Superior temporal gyrus (tissue), 1 donor: Measurements from ENCODE around the gene COLQ.

Source experiments
- DNase-seq: peaks from one replicate; pipeline ENCODE4 v3.0.0-alpha.2; 2016; ENCODE audit errors: extremely low spot score

COLQ gene

DNA sequence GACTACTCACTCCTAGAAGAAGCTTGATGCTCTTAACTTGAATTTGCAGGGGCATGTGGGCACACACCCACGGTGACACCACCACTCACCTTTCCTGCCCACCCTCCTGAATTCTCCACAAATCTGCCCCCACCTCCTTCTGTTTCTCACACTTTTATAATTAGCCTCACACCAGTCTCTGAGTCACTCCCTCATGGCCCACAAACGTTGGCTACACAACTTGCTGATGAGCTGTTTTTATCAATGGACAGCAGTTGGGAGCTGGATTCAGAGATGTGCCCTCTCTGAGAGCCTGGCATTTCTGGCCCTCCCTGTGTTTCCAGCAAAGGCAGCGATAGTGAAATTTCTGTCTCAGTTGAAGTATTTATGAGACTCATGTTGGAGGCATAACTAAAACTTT lies 1.3 kb downstream of the COLQ start:
- DNase-seq: no peak

- no peak for DNase-seq
Observed at GRCh38 chr3:15519096-15519495, 2.4 kb downstream of the COLQ start.

DNA sequence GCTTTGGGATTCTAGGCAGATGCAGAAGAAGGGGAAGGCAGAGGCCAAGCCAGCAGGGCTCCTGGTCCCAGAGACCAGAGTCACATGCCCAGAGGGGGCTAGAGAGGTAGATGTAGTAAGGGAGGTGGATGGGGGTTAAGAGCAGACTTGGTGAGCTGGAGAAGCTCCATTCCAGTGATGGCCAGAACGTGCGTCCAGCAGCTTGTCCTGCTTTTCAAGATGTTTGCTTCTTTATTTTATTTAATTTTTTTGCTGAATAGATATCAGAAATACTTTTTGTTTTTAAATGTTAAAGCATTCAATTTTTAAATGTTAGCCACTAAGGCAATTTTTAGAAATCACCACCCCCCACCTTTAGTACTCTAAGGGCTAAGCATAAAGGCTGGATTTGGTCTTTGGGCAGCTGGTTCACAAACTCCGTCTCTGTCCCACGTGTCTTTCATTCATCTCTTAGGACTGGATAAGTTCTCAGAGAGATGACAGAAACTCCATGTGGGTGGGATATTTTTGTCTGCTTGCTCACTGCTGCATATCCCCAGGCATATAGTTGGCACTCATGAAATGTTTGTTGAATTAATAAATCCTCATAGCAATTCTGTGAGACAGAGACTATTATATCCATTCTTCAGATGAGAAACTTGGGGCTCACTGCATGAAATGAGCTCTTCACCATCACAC lies 6.7 kb downstream of the COLQ start:
- no peak for DNase-seq

- DNase-seq: no peak
Observed at GRCh38 chr3:15513810-15514662, 7.5 kb downstream of the COLQ start.

DNA sequence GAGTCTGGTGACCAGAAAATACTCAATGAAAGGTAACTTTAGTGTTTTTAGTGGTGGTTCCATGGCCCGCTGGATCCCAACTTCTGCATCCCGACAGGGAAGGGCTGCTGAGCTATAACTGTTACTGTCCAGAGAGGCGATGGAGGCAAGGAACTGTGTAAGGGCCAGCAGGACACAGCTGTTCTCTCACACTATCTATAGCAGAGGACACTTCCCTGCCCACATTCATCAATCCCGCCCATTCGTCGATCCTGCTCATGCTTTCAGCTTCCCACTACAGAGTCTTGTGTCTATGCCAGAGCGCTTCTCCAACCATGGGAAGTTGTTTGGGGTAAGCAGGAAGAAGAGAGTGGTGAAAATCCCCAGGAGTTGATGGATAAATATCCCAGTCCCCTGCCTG lies 8.4 kb downstream of the COLQ start:
- DNase-seq: no peak

DNA sequence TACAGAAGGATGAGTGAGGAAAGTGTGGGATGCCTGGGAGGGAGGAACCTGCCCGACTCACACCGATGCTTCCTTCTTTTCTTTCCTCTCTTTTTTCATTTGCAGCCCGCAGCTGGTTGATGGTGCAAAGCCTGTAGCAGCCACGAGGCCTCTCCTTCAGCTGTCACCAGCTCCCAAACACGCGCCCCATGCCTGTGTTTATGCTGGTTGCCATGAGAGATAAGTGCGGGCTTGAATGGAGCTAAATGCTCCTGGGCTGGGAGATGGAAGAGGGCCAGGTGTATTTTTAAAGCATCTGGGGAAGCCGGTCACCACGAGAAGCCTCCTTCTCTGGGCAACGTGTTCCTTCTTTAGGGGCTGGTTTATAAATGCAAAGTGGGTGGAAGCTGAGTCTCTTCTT lies 9.3 kb downstream of the COLQ start:
- DNase-seq: peak; percentile 73

DNA sequence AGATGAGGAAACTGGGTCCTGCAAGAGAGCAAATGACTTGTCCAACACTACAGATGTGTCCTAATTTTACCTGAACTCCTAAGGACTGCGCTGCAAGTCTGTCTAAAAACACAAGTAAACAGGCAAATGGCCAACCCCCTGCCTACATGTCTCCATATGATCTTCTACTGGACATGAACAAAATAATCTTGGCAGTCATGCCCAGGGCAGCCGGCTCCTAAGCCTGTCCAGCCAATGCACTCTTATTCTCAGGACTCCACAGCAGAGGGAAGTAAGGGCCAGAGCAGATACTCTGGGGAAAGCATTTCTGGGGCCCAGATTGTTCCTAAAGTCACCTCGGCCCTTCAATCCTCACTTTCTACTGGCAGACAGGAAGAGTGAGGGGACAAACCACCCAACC lies 10.3 kb downstream of the COLQ start:
- no peak for DNase-seq

- DNase-seq: no peak
Observed at GRCh38 chr3:15510493-15510892, 11.0 kb downstream of the COLQ start.

- DNase-seq: no peak
Observed at GRCh38 chr3:15506571-15506970, 14.9 kb downstream of the COLQ start.

DNA sequence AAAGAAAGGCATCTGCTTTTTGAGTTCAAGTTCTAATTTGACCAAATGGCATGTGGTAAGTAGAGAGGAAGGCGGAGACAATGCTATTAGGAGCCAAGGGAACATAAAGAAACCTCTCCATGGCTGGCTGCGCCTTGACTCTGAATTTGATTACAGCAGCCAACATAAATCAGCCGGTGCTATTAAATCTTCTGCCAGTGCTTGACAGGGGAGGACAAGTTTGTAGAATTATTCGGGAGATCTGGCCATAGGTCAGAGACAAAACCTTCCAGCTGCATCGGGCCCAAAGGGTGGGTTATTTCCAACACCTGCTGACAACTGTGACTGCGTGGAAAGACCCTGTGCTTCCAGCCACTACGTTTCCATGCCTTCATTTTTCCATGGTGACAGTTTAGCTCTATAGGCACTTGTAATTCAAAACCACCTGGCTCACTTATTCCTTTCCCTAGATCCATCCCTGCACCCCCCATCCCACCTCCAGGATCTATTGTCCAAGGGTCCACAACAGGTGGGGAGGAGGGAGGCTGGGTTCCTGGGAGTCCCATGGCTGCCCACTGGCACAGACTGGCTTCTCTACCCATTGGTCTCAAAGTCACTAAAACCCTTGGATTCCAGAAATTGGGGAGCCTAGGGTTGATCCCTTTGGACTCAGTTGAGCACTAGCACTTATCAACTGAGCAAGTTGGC lies 15.9 kb downstream of the COLQ start:
- no peak for DNase-seq

- no peak for DNase-seq
Observed at GRCh38 chr3:15502616-15503015, 18.9 kb downstream of the COLQ start.

DNA sequence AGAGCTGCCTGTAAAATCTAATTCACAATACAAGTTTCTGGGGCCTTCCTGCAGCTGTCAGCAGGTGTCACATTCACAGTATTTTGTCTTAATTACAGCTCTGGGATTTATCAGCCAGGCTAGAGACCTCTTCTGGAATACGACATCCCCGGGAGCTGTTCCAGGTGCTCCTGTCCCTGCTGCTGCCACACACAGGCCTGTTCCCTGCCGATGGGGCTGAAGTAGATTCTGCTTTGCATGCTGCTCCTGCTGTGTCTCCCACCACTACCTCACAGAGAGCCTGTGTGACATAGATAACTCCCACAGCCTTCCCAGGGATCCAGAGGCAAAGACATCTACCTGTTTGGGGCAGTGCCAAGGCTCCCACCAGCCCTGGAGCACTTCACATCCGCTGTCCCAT lies 20.4 kb downstream of the COLQ start:
- no peak for DNase-seq

DNA sequence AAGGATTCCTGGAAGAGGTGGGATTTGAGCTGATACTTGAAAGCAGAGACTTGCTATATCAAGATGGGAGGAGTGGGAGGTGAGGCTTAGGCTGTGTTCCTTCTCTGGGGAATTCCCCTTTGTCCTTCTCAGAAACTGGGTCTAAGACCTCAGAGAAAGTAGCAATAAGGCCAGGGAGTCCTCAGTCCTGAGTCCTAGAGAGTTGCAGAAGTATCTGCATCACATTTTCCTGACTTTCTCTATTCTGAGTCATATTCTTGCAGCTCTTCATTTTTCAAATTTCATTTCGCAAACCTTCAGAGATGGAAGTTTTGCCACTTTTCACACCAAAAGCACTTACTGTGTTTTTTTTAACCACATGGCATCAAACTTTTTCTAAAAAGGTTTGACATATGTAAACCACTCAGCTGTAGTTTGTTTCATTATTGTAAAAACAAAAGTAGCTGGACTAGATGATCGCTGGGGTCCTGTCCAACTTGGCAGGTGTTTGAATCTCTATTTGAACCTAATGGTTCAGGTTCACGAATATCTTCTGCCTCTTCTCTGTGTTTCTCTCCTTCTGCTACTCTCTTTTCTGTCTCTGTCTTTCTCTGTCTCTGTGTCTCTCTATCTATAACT lies 21.3 kb downstream of the COLQ start:
- no peak for DNase-seq

DNA sequence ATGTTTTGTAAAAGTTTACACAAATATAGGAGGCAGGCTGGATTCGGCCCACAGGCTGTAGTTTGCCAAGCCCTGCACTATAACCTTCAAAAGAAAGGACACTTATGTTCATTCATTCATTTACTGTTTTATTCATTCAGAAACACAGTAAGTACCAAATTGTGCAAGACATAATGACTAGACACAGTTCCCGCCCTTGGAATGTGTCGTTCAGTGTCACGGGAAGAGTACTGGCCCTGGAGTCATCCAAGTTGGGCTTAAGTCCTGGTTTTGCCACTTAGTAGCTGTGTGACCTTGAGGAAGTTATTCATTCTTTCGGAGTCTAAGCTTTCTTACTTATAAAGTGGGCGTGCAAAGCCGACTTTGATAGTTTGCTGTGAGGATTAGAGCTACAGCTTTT lies 22.0 kb downstream of the COLQ start:
- no peak for DNase-seq

DNA sequence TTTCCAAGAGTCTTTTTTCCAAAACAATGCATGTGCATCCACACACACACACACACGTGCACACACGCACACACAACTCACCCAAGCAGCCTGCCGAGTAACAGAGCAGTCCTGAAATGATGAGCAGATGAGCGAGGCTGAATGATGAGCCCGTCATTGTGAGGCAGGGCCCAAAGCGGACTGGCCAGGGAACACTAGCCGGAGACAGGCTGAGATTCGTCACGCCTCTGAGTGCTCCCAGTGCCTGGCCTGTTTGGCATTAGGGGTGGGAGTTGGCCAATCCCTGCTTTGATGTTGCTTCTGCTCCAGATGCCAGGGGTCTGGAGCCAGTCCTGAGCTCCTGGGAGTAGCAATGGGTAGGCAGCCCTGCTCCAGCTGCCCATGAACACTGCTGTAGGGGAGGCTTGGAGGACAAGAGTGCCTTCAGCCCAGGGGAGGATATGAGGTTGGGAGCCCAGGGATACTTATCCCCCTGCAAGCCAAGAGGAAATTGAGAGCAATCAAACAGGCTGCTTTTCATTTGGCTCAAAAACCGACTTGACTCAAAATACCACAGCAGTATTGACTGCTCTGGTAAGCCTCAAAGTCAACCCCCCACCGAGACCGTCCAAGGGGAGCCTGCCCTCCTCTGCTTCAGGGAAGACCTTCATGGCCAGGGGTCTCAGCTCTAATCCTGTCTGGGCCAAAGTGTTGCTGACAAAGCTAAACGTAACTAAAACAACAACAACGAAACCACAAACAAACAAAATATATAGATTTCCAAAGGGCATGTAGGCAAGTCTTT lies 22.9 kb downstream of the COLQ start:
- no peak for DNase-seq

GRCh38 chr3:15497964-15498363 lies 23.5 kb downstream of the COLQ start:
- no peak for DNase-seq

- DNase-seq: no peak
Observed at GRCh38 chr3:15496341-15496664, 25.2 kb downstream of the COLQ start.

DNA sequence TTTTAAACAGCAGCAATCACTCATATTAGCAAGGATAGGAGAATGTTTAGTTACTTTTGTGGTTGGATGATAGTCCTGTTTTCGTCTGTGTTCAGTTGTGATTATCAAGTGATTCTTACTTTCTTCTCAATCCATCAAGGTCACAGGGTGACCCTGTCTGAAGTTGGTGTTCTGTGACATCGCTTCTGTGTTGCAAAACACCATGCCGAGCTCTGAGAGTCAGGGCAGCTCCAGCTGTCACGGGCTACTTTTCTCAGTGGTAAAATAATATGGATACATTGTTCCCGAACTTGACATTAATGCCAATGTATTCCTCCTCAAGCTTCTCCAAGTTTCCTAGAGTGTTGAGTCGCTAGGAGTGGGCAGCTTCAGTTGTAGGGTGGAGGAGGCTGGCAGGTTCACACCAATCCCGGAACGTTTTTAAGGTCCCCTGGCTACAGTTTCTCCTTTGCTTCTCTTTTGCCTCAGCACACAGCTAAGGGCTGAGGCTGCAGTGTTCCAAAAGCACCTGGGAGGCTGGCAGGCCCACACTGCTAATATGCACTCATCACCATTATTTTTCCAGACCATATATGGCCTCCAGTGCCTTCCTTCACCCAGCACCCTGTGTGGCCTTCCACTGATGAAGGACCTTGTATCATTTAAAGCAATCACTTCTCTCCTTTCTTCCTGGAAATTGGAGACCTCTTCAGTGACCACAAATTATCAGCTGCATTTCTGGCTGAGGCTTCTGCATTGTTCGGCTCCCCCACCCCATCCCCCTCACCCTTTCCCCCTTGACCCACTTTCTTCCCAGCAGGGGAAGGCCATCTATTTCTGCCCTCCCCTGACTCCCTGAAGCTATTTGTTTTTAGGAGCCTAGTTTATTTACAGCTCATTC lies 25.8 kb downstream of the COLQ start:
- no peak for DNase-seq

DNA sequence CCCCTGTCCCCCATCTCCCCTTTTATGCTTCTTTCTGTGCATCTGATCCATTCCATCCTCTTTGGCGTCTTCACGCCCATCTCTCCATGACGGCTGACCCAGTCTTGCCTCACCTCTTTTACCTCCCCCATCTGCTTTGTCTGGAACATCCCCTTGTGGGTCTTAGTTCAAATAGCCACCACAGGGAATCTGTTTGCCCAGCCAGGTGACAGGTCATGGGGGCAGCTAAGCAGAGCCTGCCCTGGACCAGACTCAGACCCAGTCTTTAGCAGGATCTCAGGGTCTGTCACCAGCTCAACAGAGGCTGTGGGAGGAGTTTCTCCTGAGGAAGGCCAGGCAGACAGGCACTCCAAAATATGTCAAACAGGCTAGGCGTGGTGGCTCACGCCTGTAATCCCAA lies 28.1 kb downstream of the COLQ start:
- no peak for DNase-seq

- DNase-seq: no peak
Observed at GRCh38 chr3:15492847-15493360, 28.6 kb downstream of the COLQ start.

DNA sequence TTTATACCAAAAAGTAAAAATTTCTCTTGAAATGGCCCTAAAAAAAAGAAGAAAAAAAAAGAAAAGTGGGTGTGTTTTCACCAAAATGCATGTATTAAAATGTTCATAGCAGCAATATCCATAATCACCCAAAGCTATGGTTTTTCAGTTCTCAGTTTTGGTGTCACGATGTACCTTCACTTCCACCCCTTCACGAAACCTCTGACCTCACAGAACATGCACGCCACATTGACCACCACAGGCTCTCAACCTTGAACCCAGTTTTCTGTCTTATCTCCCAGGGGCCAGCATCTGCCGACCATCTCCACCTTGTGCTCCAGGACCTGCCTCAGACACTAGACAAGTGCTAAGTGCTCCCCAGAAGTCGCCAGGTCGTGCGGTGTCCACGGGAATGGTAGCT lies 30.4 kb downstream of the COLQ start:
- no peak for DNase-seq
